ENCODE results near the gene OTP.

OTP gene

GRCh38 chr5:77637998-77638762 is at the start of gene OTP:
Gene OTP (minus strand): TSS chr5:77638713. CDS start chr5:77638549, 164 bp downstream.
- DNase-seq (ENCODE audit: low read depth in 2 of 2), result no peak

- DNase-seq (ENCODE audit: low read depth in 2 of 2), result no peak
These were observed 44.7 kb upstream of the OTP start for GRCh38 chr5:77683171-77683732.

GRCh38 chr5:77670526-77670925 is 32.0 kb upstream of the OTP start:
- no peak for DNase-seq (ENCODE audit: low read depth in 2 of 2)

- DNase-seq (ENCODE audit: low read depth in 2 of 2), result no peak
These were observed 31.2 kb upstream of the OTP start for GRCh38 chr5:77669677-77670076.

DNA sequence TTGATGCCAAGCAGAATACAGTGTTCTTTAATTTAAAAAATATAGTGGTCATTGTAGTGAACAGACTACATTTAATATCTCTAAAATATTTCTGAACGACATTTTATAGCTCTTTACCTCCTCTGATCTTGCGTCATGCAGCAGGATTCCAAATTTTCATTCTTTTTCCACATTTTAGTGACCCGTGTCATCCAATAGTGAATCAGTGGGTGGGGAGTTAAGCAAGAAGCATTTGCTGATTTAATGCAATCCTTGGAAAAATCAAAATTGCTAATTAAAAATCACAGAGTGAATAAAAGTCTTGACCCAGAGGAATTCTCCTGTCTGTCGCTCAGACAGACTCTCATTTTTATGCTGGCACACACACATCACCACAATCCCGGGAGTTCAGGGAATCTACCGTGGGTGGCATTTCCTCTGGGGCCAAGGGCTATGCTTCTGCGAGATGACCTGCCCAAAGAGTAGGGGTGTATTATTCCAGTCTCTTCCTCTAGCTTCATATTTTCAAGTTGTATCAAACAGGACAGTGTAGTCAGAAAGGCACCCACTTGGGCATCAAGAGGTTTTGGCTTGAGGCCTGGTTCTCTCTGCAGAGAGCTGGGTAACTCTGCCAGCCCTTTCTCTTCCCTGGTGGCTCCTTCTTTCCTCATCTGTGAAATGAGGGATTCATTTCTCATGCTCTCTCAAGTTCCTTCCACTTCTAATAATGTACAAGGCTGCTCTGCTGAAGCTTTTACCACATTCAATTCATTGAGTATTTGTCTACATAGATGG is 24.8 kb upstream of the OTP start:
- DNase-seq (ENCODE audit: low read depth in 2 of 2), result no peak

- DNase-seq (ENCODE audit: low read depth in 2 of 2), result no peak
These were observed 24.1 kb upstream of the OTP start for GRCh38 chr5:77662635-77663034.

DNA sequence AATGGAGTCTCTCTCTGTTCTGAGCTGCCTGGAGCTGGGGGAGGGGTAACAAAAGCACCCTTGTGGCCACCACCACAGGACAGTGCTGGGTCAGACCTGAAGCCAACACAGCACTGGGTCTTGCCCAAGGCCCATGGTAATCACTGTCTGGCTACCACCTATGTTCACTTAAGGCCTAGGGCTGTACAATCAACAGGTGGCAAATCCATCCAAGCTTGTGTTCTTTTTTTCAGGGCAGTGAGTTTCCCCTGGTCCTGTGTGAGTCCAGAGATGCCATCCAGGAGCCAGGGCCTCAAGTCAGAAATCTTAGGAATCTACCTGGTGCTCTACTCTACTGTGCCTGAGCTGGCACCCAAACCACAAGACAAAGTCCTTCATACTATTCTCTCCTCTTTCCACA is 20.1 kb upstream of the OTP start:
- no peak for DNase-seq (ENCODE audit: low read depth in 2 of 2)

- no peak for DNase-seq (ENCODE audit: low read depth in 2 of 2)
These were observed 12.8 kb upstream of the OTP start for GRCh38 chr5:77651343-77651742.

DNA sequence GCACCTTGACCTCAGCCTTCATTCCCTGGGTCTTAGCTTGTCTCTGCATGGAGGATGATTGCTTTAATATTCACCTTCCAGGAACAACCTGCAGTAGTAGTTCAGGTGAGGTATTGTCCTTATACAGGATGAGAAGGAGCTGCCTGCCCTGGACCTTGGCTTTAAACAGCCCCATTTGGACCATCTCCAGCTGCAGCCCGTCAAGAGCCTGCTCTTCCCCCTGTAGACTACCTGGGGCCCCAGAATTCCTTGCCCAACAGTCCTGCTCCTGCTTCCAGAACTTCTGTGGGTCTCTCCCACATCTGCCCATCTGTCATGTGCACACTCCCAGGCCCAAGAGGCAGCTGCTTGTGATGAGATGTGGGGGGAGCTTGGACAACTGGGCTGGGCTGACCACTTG is 12.2 kb upstream of the OTP start:
- no peak for DNase-seq (ENCODE audit: low read depth in 2 of 2)

DNA sequence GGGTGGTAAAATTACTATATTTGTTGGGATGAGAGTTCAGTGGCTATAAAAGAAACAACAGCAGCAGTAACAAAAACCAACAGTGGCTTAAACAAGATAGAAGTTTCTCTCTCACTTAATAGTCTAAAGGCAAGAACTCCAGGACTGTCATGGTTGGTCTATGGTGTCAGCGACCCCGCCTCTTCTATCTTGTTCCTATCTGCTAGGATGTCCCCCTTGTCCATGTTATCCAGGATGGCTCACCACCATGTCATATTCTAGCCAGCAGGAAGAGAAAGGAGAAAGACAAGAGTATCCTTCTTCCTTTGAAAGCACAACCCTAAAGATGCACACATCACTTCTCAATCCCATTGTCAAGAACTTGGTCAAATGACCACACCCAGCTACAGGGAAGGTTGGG is 11.3 kb upstream of the OTP start:
- DNase-seq (ENCODE audit: low read depth in 2 of 2), result no peak

DNA sequence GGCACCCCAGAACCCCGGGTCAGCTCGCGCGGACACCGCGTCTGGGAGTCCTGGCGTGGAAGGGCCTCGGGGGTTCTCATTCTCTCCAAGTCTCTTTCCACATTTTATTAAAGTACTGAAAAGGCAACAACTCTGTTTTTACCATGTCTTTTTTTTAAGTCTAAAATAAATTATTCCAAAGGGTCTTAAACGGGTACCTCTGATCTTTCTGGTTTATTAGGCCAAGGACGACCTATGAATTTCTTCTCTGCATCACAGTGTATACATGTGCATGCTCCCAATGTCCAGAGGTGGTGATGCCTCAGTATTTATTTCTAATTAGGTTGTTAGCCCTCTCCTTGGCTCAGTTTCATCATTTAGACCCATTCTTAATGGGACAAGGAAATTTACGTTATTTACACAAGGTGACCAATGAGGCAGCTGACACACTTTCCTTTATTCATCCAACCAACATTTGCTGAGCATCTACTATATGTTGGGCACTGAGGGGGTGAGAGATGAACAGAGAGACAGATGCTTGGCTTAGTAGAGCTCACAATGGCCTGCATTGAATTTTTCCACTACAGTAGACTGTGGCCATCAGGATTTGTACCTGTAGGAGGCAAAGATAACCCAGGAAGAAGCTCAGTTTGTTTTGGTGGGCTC is 7.6 kb upstream of the OTP start:
- no peak for DNase-seq (ENCODE audit: low read depth in 2 of 2)

DNA sequence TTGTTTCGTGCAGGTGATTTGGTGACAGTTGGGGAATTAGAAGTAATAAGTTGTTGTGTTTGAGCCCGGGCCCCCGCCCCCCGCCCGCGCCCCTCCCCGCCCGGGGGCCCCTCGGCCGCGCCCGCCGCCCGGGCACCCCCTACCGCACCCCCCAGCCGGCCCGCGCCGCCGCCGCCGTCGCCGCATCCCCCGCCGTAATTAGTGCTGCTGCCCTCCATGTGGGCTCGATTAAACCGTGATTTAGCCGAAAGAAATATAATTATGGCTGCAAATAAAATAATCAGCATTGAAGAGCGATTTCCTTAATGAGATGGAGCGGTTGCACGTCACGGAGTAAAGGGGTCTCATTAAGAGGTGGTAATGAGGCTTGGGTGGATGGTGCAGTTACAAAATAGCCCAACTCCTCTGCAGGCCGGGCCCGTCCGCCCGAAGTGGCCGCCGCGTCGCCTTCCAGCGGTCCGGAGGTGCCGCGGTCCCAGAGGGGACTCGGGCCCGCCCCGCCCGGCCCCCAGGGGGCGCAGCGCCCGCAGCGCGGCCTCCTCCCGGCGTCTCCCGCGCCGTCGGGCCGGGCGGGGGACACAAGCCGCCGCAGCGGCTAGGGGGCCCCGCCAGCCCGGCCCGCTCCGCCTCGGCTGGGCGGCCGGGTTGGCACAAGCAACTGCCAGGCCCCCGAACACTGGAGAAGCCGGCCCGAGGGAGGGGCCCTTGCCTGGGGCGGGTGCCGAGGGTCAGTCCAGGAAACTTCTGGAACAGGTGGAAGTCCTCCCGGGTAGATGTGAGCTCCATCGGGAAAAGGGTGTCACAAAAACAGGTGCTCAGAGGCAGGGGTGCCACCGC is 6.9 kb upstream of the OTP start:
- DNase-seq (ENCODE audit: low read depth in 2 of 2), result no peak

DNA sequence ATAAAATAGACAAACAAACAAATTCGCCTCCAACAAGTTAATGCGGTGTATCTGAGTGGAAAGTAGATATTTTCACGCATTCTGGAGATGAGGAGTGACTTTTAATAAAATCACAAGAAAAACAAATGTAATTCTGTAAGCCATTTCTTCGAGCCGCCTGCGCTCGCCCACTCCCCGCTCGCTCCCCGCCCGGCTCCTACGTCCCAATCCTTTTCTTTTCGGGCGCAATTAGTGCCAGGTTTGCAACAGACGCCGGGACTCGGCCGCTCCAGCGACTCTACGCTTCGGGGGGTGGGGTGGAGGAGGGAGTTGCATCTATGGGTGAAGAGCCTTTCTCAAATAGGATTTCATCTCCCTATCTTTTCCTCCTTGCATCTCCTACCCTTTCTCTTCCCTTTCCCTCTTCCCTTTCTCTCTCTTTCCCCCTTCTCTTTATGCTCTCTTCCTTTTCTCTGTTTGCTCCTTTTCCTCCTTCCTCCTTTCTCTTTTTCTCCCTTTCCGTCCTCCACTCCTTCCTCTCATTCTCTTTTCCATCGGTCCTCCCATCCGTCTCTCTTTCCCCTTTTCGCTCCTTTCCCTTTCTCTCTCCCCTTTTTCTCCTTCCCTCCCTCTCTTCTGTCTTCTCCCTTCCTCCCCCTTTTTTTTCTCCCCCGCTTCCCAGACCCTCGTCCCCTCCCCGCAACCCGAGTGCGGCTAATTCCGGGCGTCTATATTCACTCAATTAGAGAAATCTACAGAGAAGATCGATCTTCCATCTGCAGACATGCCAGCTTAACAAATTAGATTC is 6.1 kb upstream of the OTP start:
- DNase-seq (ENCODE audit: low read depth in 2 of 2), result no peak

GRCh38 chr5:77643654-77644370 is 5.3 kb upstream of the OTP start:
- DNase-seq (ENCODE audit: low read depth in 2 of 2), result no peak

DNA sequence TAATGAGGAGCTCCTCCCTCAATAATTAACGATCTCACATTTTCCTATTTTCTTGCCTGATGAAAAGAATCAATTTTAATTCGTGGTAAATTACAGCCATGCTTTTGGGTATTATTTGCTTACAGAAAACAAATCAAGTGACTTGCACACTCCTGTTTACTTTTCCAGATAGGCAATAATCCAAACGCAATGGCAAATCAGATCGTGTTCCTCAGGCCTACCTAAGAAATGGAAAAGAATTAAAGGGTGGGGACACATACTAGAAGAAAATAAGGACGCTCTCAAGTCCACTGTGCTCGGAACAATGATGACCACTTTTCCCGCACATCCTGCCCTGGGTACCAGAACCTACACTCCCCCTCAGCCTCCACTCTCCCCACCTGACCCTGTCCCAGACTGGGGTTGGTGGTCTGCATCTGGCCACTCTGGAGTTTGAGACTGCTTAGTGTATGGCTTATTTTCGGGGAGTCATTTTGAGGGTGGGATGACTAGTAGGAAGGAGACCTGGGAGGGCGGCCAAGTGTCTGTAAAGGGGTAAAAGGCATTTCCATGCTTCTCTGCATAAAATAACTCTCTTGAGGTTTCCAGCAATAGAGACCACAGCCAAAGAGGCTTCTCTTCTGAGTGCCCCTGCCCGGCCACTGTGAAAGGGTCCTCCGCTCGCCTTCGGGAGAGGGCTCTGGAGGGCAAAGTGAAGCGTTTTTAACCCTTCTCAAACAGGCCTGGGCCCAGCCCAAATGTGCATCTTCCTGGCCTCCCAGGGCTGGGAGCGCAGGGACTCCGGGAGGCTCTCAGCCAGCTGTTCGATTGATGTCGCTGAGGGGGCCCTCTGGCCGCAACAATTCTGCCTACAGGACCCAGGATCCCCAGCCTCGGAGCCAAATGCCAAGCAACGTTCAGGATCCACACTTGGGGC is 4.5 kb upstream of the OTP start:
- DNase-seq (ENCODE audit: low read depth in 2 of 2), result no peak

- no peak for DNase-seq (ENCODE audit: low read depth in 2 of 2)
These were observed 3.6 kb upstream of the OTP start for GRCh38 chr5:77641963-77642737.

GRCh38 chr5:77641397-77641943 is 3.0 kb upstream of the OTP start:
- DNase-seq (ENCODE audit: low read depth in 2 of 2), result no peak
